NCI-H524 (cell line): Measurements from ENCODE around the gene CARD11.

ENCODE experiments used
- DNase-seq, 2 experiments: peaks; one replicate each; lab custom pipeline; 2025; lab: John Stamatoyannopoulos, UW

CARD11 gene

DNA sequence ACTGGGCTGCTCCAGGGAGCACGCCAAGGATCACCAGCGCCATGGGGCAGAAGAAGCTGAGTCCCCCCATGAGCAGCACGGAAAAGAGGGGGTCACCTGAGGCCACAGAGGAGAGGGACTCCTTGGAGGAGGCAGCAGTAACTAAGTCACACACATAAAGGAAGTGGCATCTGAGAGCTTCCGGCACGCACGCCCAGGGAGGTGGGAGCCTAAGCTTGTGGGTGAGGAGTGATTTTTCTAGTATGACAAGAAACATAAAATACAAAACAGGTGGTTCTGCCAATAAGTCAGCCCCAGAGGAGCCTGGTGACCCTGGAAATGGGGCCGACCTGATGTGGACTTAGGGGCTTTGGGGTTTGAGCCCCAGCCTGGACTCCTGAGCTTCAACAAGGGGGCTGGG is 60.8 kb downstream of the CARD11 start:
- DNase-seq: no peak

DNA sequence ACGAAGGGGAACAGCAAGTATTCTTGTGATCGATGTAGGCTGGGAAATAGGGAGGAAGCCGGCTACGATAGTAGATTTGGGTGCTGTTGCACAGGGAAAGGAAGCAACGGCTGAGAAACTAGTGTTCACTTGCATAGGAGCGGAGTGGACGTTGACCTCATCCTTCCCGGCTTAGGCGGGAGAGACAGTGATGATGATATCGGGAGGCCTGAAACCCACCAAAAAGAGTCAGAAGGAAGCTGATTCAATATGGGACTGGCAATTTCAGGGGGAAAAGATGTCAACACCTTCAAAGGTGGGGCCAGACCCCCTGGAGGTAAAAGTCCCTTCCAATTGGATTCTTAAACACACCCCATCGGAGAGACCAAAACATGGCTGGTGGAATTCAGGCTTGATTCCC is 61.3 kb downstream of the CARD11 start:
- no peak for DNase-seq

DNA sequence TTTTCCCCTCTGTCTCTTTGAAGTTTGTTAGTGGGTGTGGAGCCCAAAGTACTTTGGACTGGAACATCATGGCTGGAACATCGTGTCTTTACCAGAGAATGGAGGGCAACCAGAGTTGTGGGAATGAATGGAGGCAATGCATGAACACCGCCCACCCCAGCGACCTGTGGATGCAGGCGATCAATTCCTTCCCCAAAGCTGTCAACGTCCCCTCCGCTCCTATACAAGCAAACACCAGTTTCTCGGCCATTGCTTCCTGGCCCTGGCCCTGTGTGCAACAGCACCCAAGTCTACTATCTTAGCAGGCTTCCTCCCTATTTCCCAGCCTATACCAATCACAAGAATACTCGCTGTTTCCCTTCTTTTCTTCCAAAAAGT is 62.6 kb downstream of the CARD11 start:
- DNase-seq: no peak

DNA sequence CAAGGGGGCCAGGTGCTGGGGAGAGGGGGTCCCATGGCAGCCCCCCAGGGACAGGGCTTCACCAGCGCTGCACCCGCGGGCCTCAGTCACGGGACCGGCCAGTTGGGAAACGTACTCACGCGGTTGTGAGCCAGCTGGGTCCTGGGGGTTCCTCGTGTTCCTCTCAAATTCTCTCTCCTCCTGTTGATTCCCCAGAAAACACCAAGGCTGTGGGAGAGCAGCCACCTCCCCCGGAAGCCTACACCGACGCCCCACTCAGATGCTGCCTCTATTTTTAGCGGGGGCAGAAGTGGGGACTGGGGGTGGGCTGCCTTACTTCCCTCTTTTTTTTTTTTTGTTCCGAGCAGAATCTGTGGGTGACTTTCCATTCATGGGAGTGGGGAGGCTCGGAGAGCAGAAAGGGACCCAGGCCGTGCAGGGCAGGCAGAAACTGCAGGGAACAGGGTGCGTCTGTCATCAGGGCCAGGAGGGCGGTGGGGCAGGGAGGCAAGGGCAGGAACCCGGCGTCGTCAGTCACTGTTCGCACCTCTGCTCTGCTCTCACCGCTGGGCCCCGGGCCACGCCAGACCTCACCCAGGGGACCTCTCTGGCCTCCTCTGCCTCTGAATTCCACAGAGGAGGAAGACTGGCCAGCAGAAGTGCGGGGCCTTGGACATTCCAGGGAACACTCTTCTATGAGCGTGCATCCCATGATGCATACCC is 63.1 kb downstream of the CARD11 start:
- no peak for DNase-seq

DNA sequence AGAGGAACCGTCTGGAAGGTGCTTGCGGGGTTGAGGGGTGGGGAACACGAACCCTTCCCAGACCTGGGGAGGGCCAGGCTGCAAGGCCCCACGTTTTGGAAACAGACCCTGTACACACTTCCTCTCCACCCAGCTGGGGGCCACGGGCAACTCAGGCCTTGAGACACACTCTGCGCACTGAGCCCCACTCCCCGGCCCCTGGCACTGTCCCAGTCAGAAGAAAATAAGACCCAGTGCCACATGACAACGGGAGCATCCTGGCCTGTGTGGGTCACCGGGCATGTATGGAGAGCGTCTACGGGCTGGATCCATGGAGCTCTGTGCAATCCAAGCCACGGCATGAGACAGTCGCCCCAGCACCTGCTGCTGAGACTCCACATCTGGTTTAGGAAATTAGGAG is 63.7 kb downstream of the CARD11 start:
- DNase-seq: no peak

DNA sequence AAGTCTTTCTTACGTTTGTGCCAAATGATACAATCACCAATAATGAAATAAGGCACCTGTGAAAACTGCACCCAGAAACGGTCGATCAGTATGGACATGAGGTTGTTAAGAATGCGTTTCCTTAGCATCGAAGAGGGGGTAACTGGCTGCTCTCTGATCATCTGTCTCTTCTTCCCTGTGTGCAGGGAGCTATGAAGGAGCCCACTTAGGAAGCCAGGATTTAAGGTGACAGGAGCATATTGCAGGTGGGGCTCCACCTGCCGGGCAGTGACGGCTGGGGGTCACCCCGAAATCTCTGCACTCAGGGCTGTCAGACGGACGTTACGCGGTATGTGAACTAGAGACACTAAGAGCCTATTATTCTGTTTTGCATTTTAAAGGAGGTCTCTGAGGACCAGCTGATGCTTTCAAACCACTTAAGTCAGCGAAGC is 64.5 kb downstream of the CARD11 start:
- DNase-seq: no peak

DNA sequence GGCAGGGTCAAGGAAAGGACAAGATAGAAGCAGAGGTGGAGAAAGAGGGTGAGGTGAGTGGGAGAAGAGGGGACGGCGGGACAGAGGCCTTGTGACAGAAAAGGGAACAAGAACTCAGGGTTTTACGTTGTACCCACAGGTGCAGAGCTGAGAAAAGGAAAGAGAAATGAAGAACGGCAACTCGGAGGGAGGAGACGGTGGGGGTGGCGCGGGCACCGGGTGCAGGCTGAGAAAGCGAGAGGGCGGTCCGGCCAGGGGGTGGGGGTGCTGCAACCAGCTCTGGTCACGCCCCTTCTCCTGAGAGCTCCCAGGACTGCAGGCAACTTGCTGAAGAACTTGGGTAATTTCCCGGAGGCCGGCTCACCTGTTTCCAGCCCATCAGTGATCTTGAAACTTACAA is 65.3 kb downstream of the CARD11 start:
- DNase-seq: no peak

DNA sequence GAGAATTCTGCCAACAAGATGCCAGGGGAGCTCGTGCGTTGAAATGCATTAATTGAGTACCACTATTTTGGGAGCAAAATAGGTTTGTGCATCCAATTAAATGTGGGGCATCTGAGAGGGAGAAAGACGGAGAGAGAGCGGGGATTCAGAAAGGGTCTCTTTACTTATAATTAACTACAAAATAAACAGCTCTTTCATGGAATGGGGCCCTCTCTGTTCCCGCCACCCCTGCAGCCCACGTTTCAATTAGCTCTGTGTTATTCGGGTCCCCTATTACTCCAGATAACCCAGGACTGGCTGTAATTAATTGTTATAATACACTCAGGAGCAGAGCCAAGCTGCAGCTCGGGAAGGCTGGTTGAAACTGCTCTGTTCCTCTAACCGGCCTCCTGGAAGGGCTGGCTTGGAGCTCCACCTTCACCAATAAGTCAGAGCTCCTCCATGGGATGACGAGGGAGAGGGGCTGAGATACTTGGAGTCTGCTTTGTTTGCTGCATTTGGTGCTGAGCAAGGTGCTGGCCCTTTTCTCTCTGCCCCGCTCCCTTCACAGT is 67.8 kb downstream of the CARD11 start:
- DNase-seq: no peak

DNA sequence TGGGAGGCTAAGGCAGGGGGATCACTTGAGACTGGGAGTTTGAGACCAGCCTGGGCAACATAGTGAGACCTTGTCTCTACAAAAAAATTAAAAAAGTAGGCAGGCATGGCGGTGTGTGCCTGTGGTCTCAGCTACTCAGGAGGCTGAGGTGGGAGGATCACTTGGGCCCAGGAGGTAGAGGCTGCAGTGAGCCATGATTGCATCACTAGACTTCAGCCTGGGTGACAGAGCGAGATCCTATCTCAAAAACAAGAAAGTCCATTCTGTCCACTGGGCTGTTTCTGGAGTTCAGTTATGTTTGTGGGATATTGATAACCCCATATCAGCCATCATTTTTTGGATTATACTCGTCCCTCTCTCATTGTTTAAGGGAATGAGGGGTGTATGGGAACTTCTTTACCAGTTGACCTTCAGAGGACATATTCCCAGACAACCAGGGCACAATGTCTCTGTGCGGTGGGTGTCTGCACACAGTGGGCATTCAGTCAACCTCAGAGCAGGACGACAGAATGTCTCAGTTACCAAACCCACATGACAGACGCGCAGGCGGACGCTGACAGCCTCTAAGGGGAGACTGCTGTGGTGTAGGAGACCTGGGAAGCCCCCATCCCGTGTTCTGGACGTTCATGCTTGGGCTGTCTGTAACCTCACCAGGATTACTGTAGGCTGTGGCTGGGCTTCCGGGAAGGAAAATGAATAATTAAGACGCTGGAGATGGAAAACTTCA is 69.4 kb downstream of the CARD11 start:
- no peak for DNase-seq

DNA sequence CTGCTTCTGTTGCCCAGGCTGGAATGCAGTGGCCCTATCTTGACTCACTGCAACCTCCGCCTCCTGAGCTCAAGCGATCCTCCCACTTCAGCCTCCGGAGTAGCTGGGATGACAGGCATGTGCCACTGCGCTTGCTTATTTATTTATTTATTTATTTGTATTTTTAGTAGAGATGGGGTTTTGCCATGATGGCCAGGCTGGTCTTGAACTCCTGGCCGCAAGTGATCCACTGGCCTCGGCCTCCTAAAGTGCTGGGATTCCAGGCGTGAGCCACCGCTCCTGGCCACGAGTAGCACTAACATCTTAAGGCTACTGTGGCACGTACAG is 70.9 kb downstream of the CARD11 start:
- no peak for DNase-seq

DNA sequence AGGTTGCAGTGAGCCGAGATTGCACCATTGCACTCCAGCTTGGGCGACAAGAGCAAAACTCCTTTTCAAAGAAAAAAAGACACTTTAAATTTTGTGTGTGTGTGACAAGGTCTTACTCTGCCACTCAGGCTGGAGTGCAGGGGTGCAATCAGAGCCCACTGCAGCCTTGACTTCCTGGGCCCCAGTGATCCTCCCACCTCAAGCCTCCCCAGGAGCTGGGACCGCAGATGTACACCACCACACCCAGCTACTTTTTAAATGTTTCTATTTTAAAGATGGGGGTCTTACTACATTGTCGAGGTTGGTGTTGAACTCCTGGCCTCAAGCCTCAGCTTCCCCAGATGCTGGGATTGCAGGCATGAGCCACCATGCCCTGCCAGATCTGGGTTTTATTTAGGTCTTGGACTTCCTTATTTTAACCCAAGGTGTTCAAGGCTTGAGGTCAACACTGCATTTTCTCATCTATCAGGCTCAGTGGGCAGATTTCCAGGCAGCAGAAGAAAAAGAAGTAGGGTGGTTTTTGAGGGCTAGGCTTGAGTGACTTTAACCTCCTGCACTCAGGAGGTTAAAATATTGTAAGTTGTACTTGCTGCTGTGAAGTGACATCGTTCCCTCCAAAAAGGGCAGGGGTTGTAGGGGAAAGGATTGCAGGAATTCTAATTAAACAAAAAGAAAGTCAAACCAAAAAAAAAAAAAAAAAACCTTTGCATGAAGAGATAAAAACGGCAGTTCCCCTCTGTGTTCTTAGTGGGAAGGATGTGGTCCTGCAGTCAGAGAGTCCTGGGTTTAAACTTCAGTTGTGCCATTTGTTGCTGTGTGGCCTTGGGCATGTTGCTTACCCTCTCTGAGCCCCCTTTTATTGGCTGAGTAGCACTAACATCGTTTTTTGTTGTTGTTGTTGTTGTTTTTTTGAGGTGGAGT is 71.5 kb downstream of the CARD11 start:
- DNase-seq: no peak

DNA sequence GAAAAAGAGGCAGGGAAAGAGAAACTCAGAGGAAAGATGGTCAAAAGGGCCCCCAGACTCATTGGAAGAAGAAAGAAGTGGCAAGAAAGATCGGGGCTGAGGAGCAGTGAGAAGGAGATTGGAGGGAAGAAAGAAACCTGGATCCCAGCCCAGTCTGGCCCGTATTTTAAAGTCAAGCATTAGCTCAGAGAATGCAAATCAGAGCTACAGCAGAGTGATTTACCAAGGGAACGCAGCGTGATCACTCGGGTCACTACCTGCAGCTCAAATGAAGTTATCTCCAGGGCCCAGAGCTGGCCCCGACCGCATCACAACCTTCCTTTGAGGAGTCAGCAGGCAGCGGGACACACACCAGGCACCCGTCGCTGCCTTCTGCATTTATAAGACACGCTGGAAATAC is 72.8 kb downstream of the CARD11 start:
- no peak for DNase-seq

DNA sequence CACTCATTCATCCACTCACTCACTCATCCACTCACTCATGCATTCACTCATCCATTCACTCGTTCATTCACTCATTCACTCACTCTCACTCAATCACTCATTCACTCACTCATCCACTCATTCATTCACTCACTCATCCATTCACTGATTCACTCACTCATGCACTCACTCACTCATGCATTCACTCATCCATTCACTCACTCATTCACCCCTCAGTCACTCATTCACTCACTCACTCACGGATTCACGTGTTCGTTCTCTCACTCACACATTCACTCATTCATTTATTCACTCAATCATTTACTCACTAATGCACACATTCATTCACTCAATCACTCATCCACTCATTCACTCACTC is 73.4 kb downstream of the CARD11 start:
- no peak for DNase-seq

DNA sequence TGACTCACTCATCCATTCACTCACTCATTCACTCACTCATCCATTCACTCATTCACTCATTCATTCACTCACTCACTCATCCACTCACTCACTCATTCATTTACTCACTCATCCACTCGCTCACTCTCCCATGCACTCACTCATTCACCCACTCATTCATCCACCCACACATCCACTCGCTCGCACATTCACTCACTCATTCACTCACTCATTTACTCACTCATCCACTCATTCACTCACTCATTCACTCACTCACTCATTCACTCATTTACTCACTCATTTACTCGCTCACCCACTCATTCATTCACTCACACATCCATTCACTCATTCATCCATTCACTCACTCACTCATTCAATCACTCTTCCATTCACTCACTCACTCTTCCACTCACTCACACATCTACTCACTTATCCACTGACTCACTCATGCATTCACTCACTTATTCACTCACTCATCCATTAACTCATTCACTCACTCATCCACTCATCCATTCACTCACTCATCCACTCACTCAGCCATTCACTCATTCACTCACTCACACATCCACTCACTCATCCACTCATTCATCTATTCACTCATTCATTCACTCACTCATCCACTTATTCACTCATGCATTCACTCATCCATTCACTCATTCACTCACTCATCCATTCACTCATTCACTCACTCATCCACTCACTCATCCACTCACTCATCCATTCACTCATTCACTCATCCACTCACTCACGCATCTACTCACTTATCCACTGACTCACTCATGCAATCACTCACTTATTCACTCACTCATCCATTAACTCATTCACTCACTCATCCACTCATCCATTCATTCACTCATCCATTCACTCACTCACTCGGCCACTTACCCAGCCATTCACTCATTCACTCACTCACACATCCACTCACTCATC is 74.0 kb downstream of the CARD11 start:
- no peak for DNase-seq

DNA sequence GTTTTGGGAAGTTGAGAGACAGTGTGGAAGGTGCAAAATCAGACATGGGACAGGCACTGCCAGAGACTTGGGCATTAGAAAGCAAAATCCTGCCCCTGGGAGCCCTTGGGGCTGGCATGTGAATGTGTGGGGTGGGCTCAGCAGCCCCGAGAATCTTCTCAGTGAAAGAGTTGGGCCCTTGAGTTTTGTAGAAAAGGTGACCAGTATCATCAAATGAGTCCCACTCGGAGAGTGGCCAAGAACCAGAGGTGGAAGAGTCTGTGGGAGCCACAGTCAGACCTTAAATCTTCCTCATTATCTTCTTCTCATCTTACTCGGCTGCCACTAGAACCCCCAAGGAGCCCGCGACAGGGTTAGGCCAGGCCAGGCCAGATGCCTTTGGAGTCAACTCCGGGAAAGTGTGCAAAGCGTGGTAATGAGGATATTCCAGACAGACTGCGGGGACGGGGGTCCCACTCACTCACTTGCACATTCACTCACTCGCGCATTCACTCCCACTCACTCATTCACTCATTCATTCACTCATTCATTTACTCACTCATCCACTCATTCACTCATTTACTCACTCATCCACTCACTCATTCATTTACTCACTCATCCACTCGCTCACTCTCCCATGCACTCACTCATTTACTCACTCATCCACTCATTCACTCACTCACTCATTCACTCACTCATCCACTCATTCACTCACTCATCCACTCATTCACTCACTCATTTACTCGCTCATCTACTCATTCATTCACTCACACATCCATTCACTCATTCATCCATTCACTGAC is 74.9 kb downstream of the CARD11 start:
- DNase-seq: no peak

DNA sequence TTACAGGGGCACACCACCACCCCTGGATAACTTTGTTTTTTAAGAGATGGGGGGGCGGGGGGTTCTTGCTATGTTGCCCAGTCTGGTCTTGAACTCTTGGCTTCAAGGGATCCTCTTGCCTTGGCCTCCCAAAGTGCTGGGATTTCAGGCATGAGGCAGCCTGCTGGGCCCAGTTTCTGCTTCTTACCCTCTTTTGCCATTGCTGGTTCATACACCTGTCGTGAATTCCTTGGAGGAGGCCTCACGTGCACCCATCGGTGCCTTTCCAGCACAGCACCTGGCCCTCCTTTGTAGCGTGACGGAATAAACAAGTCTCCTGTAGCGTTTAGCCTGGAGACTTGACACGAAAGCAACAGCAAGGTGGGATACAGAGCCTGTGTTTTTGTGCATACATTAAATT is 75.5 kb downstream of the CARD11 start:
- no peak for DNase-seq

DNA sequence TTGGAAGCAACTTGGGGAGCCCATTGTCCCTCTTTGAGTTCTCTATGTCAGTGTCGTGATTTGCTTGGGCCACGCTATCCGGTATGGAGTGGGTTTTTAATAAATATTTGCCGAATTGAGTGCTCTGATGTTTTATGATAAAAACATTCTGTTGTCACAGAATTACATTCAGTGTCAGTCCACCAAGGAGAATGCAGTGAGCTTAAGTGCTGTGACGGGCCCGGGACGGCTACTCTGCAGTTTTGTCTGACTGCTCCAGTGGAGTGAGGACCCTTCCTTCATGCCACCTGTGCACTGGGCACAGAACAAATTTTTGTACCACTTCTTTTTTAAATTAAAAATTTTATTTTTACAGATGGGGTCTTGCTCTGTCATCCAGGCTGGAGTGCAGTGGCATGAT is 76.0 kb downstream of the CARD11 start:
- no peak for DNase-seq

DNA sequence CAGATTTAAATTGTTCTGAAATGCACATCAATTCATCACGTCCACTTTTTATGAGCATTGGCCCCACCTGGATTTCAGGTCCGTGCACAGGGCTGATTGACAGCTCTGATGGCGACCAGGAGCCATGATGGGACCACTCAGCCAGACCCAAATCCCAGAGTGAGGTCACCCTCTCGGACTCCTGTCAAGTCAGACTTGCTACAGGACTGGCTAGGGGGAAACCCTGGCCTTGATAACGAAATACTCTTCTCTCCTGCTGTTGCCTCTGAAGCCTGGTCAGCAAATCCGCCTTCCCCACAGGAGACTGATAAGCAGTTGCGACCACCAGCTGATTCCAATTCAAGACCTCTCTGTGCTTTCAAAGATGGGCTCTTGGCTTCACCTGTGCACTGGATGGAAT is 76.4 kb downstream of the CARD11 start:
- no peak for DNase-seq

DNA sequence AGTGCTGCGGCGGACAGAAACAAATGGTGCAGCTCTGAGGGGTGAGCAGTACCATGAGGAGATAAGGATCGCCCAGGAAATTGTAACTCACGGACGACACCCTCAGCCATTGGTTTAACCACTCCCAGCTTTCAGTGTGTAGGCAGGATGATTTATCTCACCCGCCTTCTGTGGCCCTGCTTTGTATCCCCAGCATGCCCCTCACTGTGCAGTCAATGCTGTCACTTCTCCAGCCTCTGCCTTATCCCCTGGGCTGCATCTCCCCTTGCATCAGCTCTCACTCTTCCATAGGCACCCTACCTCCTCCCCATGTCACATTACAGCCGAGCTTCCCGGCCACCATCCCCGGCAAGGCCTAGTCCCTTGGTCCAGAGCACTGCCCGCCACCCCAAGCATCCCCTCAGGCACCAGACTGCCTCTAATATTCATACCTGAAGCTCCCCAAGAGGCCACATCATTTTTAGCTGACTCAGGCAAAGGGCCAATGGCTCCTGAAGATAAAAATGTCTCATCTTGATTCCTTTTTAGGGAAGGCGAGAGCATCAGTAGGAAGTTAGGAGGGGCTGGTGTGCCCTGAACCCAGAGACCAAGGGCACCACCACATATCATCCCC is 77.1 kb downstream of the CARD11 start:
- DNase-seq: no peak

DNA sequence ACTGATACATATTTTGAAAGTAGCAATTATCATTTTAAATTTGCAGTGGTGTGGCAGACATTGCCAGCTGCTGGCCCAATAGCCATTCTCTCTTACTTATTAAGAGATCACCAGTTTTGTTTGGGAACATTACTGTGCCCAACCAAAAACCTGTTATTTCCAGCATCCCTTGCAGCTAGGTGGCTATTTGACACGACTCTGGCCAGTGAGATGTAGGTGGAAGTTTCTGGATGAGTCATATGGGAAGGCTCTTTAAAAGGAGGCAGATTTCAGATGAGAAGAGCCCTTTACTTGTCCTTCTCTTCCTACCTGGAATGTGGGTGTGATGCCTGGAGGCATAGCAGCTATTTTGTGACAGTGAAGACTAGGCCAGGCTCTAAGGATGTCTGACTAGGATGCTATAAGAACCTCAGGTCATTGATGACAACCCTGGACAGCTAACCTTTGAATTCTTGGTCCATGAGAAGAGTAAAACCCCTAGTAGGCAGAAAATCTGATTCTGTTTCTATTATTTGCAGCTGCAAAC is 77.9 kb downstream of the CARD11 start:
- DNase-seq: no peak
